OCI-LY1 (cell line): ENCODE data around the gene GATA2.

Experiments used
- H2AFZ ChIP-seq: fragments of 200-600 bp; sonication (generic), shearing (Covaris generic); 2 replicates; pipeline ENCODE4 v1.6.0; 2014; ENCODE audit warnings: antibody characterized with exemption, mild to moderate bottlenecking, low read length
- H3F3A ChIP-seq: fragments of 200-600 bp; sonication (generic), shearing (Covaris generic); 2 replicates; pipeline ENCODE4 v1.6.0; 2014; ENCODE audit warnings: mild to moderate bottlenecking, antibody characterized with exemption, low read length, moderate library complexity; ENCODE audit not compliant: insufficient read depth
- H3K27ac ChIP-seq: fragments of 200-600 bp; sonication (generic); 2 replicates; pipeline ENCODE4 v1.5.1; 2014; ENCODE audit warnings: low read length, mixed run types, mild to moderate bottlenecking, low read depth; ENCODE audit not compliant: poor library complexity, severe bottlenecking
- H3K27me3 ChIP-seq: fragments of 200-600 bp; sonication (generic); 2 replicates; pipeline ENCODE4 v1.6.0; 2014; ENCODE audit warnings: antibody characterized with exemption, mild to moderate bottlenecking, low read length, moderate library complexity; ENCODE audit not compliant: insufficient read depth
- H3K36me3 ChIP-seq: fragments of 200-600 bp; sonication (generic); 2 replicates; pipeline ENCODE4 v1.6.1; 2014; ENCODE audit warnings: mild to moderate bottlenecking, antibody characterized with exemption, low read length, moderate library complexity, mixed read lengths; ENCODE audit not compliant: insufficient read depth
- H3K4me1 ChIP-seq: fragments of 200-600 bp; sonication (generic); 2 replicates; pipeline ENCODE4 v1.5.1; 2014; ENCODE audit warnings: mild to moderate bottlenecking, low read length, moderate library complexity; ENCODE audit not compliant: insufficient read depth, severe bottlenecking
- H3K4me2 ChIP-seq: fragments of 200-600 bp; sonication (generic), shearing (Covaris generic); 2 replicates; pipeline ENCODE4 v1.6.1; 2014; ENCODE audit warnings: low read length
- H3K4me3 ChIP-seq: fragments of 200-600 bp; sonication (generic); 2 replicates; pipeline ENCODE4 v1.5.1; 2014; ENCODE audit warnings: low read length, low read depth, mild to moderate bottlenecking, mixed read lengths; ENCODE audit not compliant: poor library complexity, severe bottlenecking
- H3K79me2 ChIP-seq: fragments of 200-600 bp; shearing (Covaris generic); 2 replicates; pipeline ENCODE4 v1.6.1; 2016; ENCODE audit warnings: mixed run types, low read length, mixed read lengths; ENCODE audit not compliant: insufficient read depth
- H3K9ac ChIP-seq: fragments of 200-600 bp; sonication (generic), shearing (Covaris generic); 2 replicates; pipeline ENCODE4 v1.6.1; 2014; ENCODE audit warnings: mild to moderate bottlenecking, low read length, mixed read lengths
- H3K9me2 ChIP-seq: fragments of 200-600 bp; sonication (generic), shearing (Covaris generic); 2 replicates; pipeline ENCODE4 v1.6.1; 2014; ENCODE audit warnings: low read depth, mild to moderate bottlenecking, low read length, mixed read lengths
- H3K9me3 ChIP-seq: fragments of 200-600 bp; shearing (Covaris generic); 2 replicates; pipeline ENCODE4 v1.6.1; 2014; ENCODE audit warnings: low read length, mixed read lengths
- H4K20me1 ChIP-seq: fragments of 200-600 bp; sonication (generic), shearing (Covaris generic); 2 replicates; pipeline ENCODE4 v1.6.0; 2016; ENCODE audit warnings: mild to moderate bottlenecking, low read length; ENCODE audit not compliant: insufficient read depth
- CTCF ChIP-seq: fragments of 200-600 bp; sonication (generic), shearing (Covaris generic); IDR thresholded peaks from 2 replicates; pipeline ENCODE4 v1.5.1; 2017; ENCODE audit warnings: mild to moderate bottlenecking, antibody characterized with exemption, low read length, moderate library complexity, mixed read lengths
- EZH2 ChIP-seq: fragments of 200-600 bp; sonication (generic), shearing (Covaris generic); IDR thresholded peaks from 2 replicates; pipeline ENCODE4 v1.8.0; 2017; ENCODE audit warnings: borderline replicate concordance, mixed run types, mild to moderate bottlenecking, antibody characterized with exemption, low read length, moderate library complexity, mixed read lengths

Gene GATA2

GRCh38 chr3:128495435-128495970 lies 2.5 kb upstream of the GATA2 start:
- peaks cover 32% of the 10 kb centered on the region for H3K27me3 ChIP-seq
- H3K9me2 ChIP-seq: no peaks in the 10 kb centered on the region
- no peak overlapping the region for H2AFZ ChIP-seq
- no peaks in the 10 kb centered on the region for H3K36me3 ChIP-seq
- H3K27ac ChIP-seq: no peak overlapping the region
- H3K9me3 ChIP-seq: no peaks in the 10 kb centered on the region
- no peak for TF ChIP-seq EZH2
- TF ChIP-seq CTCF: no peak
- peaks cover 3% of the 10 kb centered on the region for H3K4me1 ChIP-seq
- no peaks in the 10 kb centered on the region for H3F3A ChIP-seq
- no peak overlapping the region for H3K4me2 ChIP-seq
- no peaks in the 10 kb centered on the region for H4K20me1 ChIP-seq
- H3K79me2 ChIP-seq: no peaks in the 10 kb centered on the region
- H3K4me3 ChIP-seq: no peak overlapping the region
- H3K9ac ChIP-seq: no peak overlapping the region

GRCh38 chr3:128494367-128494650 lies 1.3 kb upstream of the GATA2 start:
- H2AFZ ChIP-seq: no peak overlapping the region
- no peaks in the 10 kb centered on the region for H3F3A ChIP-seq
- H3K9ac ChIP-seq: no peak overlapping the region
- H3K9me2 ChIP-seq: no peaks in the 10 kb centered on the region
- no peak overlapping the region for H3K4me2 ChIP-seq
- no peaks in the 10 kb centered on the region for H3K9me3 ChIP-seq
- no peaks in the 10 kb centered on the region for H3K36me3 ChIP-seq
- no peaks in the 10 kb centered on the region for H4K20me1 ChIP-seq
- no peak overlapping the region for H3K27ac ChIP-seq
- peaks cover 3% of the 10 kb centered on the region for H3K4me1 ChIP-seq
- TF ChIP-seq CTCF (no peak), EZH2 (no peak)
- no peak overlapping the region for H3K4me3 ChIP-seq
- no peaks in the 10 kb centered on the region for H3K79me2 ChIP-seq
- peaks cover 31% of the 10 kb centered on the region for H3K27me3 ChIP-seq

GRCh38 chr3:128493570-128494366 lies 767 bp upstream of the GATA2 start:
- Histone ChIP-seq H3K9me3 (no peaks in the 10 kb centered on the region), H3K4me2 (no peak overlapping the region), H3K4me3 (no peak overlapping the region), H3K27me3 (peaks cover 27% of the 10 kb centered on the region), H3K9me2 (no peaks in the 10 kb centered on the region), H3F3A (no peaks in the 10 kb centered on the region), H3K9ac (no peak overlapping the region), H3K4me1 (peaks cover 3% of the 10 kb centered on the region), H3K36me3 (no peaks in the 10 kb centered on the region), H2AFZ (no peak overlapping the region), H4K20me1 (no peaks in the 10 kb centered on the region), H3K27ac (no peak overlapping the region), H3K79me2 (no peaks in the 10 kb centered on the region)
- TF ChIP-seq EZH2 (no peak), CTCF (no peak)
